Measurements from ENCODE around the gene CCDC57. TPM values are rescaled to one million over a fixed set of nuclear protein-coding genes. Genes with fewer than 3 reads are reported as not detected.
"Not testable (repeated sequence)": the region's sequence is repeated elsewhere in the genome, so short reads cannot be mapped to it uniquely, and the experiment has no call there.

Gene CCDC57
- total RNA-seq, 2 experiments from 2014 or later = 70.2 to 73.9 TPM

- Mint-ChIP-seq H3K9me3 (ENCODE audit: low read depth) (no peaks in the 10 kb centered on the region), H3K27ac (no peak overlapping the region), H3K4me3 (no peak overlapping the region), H3K27me3 (no peaks in the 10 kb centered on the region), H3K36me3 (no peaks in the 10 kb centered on the region), H3K4me1 (peaks cover 27% of the 10 kb centered on the region)
- CTCF ChIA-PET = interaction anchor here (1.4 to 1.7 kb wide), 3 partner anchors 9 to 18 kb away, joined by 3 to 5 read pairs (median 4); partner anchors contain the start of gene SLC16A3
- DNase-seq (no peak), ATAC-seq (no peak)
Measured at GRCh38 chr17:82219753-82220709, 7.4 kb upstream of the CCDC57 start.

DNA sequence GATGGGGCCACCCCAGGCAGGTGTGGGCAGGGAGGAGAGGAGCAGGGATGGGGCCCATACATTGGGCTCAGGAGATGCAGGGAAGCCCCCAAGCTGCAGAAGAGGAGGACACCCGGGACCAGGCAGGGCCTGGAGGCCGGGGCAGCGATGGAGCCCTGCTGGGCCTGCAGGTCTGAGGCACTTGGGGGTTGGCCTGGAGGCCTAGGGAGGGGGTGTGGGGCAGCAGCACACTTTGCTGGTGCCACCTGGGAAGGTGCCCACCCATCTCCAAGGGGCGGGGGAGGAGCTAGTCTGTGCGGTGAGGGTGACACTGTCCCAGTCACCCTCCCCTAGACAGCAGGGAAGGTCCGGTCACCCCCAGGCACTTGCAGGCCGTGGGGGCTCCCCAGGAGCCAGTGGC lies 6.4 kb upstream of the CCDC57 start:
- CTCF ChIA-PET = interaction anchor here (1.7 kb wide), 1 partner anchor 17 kb away, joined by 4 read pairs; no protein-coding TSS in a partner anchor
- no peaks in the 10 kb centered on the region for H3K27me3 Mint-ChIP-seq
- peaks cover 32% of the 10 kb centered on the region for H3K4me1 Mint-ChIP-seq
- no peak for ATAC-seq
- H3K4me3 Mint-ChIP-seq = no peak overlapping the region
- no peak for DNase-seq
- H3K27ac Mint-ChIP-seq = no peak overlapping the region
- H3K36me3 Mint-ChIP-seq = no peaks in the 10 kb centered on the region
- no peaks in the 10 kb centered on the region for H3K9me3 Mint-ChIP-seq (ENCODE audit: low read depth)

- no peaks in the 10 kb centered on the region for H3K36me3 Mint-ChIP-seq
- CTCF ChIA-PET = interaction anchor here (1.7 kb wide), 1 partner anchor 16 kb away, joined by 4 read pairs; no protein-coding TSS in a partner anchor
- H3K27me3 Mint-ChIP-seq = no peaks in the 10 kb centered on the region
- no peak overlapping the region for H3K27ac Mint-ChIP-seq
- H3K4me3 Mint-ChIP-seq = no peak overlapping the region
- H3K4me1 Mint-ChIP-seq = peaks cover 36% of the 10 kb centered on the region
- DNase-seq = no peak
- ATAC-seq = no peak
- no peaks in the 10 kb centered on the region for H3K9me3 Mint-ChIP-seq (ENCODE audit: low read depth)
Measured at GRCh38 chr17:82218349-82219075, 5.9 kb upstream of the CCDC57 start.

GRCh38 chr17:82217530-82218204 lies 5.0 kb upstream of the CCDC57 start:
- H3K27me3 Mint-ChIP-seq = no peaks in the 10 kb centered on the region
- peaks cover 39% of the 10 kb centered on the region for H3K4me1 Mint-ChIP-seq
- H3K4me3 Mint-ChIP-seq = no peak overlapping the region
- CTCF ChIA-PET = no interaction called here
- DNase-seq (peak; percentile 53), ATAC-seq (no peak)
- peak overlapping the region; percentile 71 for H3K27ac Mint-ChIP-seq
- no peaks in the 10 kb centered on the region for H3K9me3 Mint-ChIP-seq (ENCODE audit: low read depth)
- H3K36me3 Mint-ChIP-seq = no peaks in the 10 kb centered on the region

DNA sequence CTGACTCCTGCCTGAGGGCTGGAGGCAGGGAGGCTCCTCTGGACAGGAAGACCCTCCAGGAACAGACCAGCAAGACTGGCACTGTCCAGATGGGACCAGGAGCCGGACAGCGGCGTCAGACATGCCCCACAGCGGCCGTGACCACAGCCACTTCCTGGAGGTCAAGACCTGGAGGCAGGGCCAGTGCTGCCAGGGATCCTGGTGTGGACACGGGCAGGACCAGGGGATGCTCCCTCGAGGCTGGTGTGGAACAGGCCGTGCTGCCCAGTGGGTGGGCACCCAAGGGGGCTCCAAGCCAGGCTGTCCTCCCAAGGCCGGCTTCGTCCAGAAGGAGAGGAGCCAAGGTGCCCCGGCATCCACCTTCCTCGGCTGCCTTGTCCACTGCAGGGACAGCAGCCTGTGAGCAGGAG lies 4.5 kb upstream of the CCDC57 start:
- Mint-ChIP-seq H3K9me3 (ENCODE audit: low read depth) (no peaks in the 10 kb centered on the region), H3K27ac (peak overlapping the region; percentile 75), H3K36me3 (no peaks in the 10 kb centered on the region), H3K27me3 (no peaks in the 10 kb centered on the region), H3K4me3 (no peak overlapping the region), H3K4me1 (peaks cover 39% of the 10 kb centered on the region)
- no peak for DNase-seq
- no peak for ATAC-seq
- CTCF ChIA-PET = interaction anchor here (1.6 kb wide), 1 partner anchor 11 kb away, joined by 8 read pairs; no protein-coding TSS in a partner anchor

DNA sequence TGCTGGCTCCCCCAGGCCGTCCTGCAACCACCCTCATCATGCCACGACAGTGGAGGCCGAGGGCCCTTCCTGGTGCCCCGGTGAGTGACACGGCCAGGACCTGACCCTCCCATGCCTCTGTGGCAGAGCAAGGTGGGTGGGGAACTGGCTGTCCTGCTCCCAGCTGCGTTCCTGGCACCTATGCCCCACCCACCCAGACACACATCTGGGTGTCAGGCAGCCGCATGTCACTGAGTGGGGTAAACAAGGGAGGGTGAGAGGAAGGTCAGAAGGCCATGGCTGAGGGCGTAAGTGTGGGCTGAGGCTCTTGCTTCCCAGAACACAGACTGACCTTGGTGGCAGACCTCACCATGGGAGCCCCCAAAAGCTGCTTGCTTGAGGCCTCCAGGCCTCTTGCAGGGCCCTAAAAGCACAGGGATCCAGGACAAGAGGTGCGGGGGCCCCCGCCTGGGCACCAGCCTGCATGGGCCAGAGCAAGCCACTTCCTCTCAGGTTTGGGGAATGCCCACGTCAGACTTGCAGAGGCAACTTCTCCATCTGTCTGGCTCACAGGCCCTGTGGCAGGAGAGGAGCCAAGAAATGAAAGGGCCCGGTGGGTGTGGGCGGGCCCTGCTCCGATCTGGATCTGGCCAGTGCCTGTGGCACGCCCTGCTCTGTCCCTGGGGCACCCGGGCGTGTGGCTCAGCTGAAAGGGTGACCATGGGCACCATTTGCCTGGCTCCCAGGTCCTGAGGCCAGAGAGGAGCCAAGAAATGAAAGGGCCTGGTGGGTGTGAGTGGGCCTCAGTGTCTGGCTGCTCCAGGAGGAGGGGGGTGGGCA lies 3.9 kb upstream of the CCDC57 start:
- Mint-ChIP-seq H3K27ac (peak overlapping the region; percentile 75), H3K9me3 (ENCODE audit: low read depth) (no peaks in the 10 kb centered on the region), H3K4me1 (peaks cover 44% of the 10 kb centered on the region), H3K27me3 (no peaks in the 10 kb centered on the region), H3K36me3 (no peaks in the 10 kb centered on the region), H3K4me3 (no peak overlapping the region)
- CTCF ChIA-PET = interaction anchor here (1.3 to 1.6 kb wide), 2 partner anchors 10 to 13 kb away, joined by 4 to 8 read pairs; partner anchors contain the start of gene SLC16A3
- DNase-seq (peak; percentile 74), ATAC-seq (peak; percentile 37)

- peaks cover 48% of the 10 kb centered on the region for H3K4me1 Mint-ChIP-seq
- no peaks in the 10 kb centered on the region for H3K27me3 Mint-ChIP-seq
- no peak overlapping the region for H3K4me3 Mint-ChIP-seq
- no peaks in the 10 kb centered on the region for H3K36me3 Mint-ChIP-seq
- peak overlapping the region; percentile 75 for H3K27ac Mint-ChIP-seq
- CTCF ChIA-PET = interaction anchor here (1.3 to 1.6 kb wide), 2 partner anchors 10 to 13 kb away, joined by 4 to 8 read pairs; partner anchors contain the start of gene SLC16A3
- ATAC-seq (no peak), DNase-seq (no peak)
- no peaks in the 10 kb centered on the region for H3K9me3 Mint-ChIP-seq (ENCODE audit: low read depth)
Measured at GRCh38 chr17:82215972-82216300, 3.3 kb upstream of the CCDC57 start.

- Mint-ChIP-seq H3K36me3 (no peaks in the 10 kb centered on the region), H3K27me3 (no peaks in the 10 kb centered on the region), H3K27ac (peak overlapping the region; percentile 19), H3K4me1 (peaks cover 48% of the 10 kb centered on the region), H3K9me3 (ENCODE audit: low read depth) (no peaks in the 10 kb centered on the region), H3K4me3 (no peak overlapping the region)
- DNase-seq (no peak), ATAC-seq (no peak)
- CTCF ChIA-PET = interaction anchor here (1.3 to 1.6 kb wide), 3 partner anchors 9 to 14 kb away, joined by 4 to 11 read pairs (median 8); partner anchors contain the start of gene SLC16A3
Measured at GRCh38 chr17:82215095-82215971, 2.7 kb upstream of the CCDC57 start.

- no peaks in the 10 kb centered on the region for H3K27me3 Mint-ChIP-seq
- H3K27ac Mint-ChIP-seq = peak overlapping the region; percentile 24
- H3K9me3 Mint-ChIP-seq (ENCODE audit: low read depth) = no peaks in the 10 kb centered on the region
Measured at GRCh38 chr17:82214012-82214628, 1.5 kb upstream of the CCDC57 start.

DNA sequence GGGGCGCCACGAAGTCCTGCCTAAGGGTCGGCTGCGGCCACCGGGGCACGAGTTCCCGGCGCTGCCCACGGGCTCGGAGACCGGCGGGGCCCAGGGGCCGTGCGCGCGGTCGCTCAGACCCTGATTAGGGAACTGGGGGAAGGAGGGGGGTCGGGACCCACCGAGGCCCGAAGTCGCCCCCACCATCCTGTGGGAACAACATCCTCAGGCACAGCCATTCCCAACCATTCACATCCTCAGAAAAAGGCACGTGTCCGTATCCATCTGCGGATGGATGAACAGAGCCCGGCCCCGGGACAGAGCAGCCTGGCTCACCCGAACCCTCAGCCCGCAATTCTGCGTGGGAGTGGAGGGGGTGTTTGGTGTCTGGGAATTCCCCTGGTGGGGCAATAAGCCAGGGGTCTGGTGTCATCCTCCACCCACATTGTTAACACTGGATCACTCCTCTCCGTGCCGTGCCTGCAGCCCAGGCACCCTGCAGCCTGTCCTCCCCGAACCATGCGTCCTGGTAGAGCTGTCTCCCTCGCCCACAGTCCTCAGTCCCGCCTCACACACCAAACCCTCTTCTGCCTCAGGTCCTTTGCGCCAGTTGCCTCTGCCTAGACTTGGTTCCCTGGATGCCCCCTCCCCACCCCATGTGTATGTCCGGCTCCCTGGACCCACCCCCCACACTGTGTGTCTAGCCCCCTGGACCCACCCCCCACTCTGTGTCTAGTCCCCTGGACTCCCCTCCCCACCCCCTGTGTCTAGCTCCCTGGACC lies 789 bp upstream of the CCDC57 start:
- CTCF ChIA-PET = interaction anchor here (1.1 to 2.4 kb wide), 5 partner anchors 8 to 254 kb away, joined by 3 to 11 read pairs (median 5); partner anchors contain the start of gene CD7
- H3K4me3 Mint-ChIP-seq = peak overlapping the region; percentile 76
- peaks cover 55% of the 10 kb centered on the region for H3K4me1 Mint-ChIP-seq
- DNase-seq (peak; percentile 67), ATAC-seq (peak; percentile 12)
- H3K36me3 Mint-ChIP-seq = no peaks in the 10 kb centered on the region
- no peaks in the 10 kb centered on the region for H3K9me3 Mint-ChIP-seq (ENCODE audit: low read depth)
- H3K27ac Mint-ChIP-seq = peak overlapping the region; percentile 80
- H3K27me3 Mint-ChIP-seq = no peaks in the 10 kb centered on the region

More at GRCh38 chr17:82214012-82214628, 1.5 kb upstream of the CCDC57 start:
- Mint-ChIP-seq H3K4me3 (peak overlapping the region; percentile 18), H3K4me1 (peaks cover 50% of the 10 kb centered on the region), H3K36me3 (no peaks in the 10 kb centered on the region)
- CTCF ChIA-PET = interaction anchor here (1.1 to 2.4 kb wide), 4 partner anchors 8 to 103 kb away, joined by 3 to 11 read pairs (median 6); partner anchors contain the start of gene CD7
- DNase-seq (no peak), ATAC-seq (no peak)

- ATAC-seq, CTCF ChIA-PET: not testable (repeated sequence)
- peaks cover 49% of the 10 kb centered on the region for H3K4me1 Mint-ChIP-seq
Measured at GRCh38 chr17:82210655-82211054, 2.0 kb downstream of the CCDC57 start.

More at GRCh38 chr17:82210655-82211054, 2.0 kb downstream of the CCDC57 start:
- not testable (repeated sequence) for DNase-seq; H3K27me3 Mint-ChIP-seq; H3K27ac Mint-ChIP-seq; H3K9me3 Mint-ChIP-seq (ENCODE audit: low read depth); H3K4me3 Mint-ChIP-seq; H3K36me3 Mint-ChIP-seq

Measured in activated CD8-positive, alpha-beta memory T cell treated with anti-CD3 and anti-CD28 coated beads, Interleukin-2, amount 10 ng/mL, durations not matched to agents 7 days and 5 days (primary cell).